PC-3 (cell line): ENCODE results near the gene WDR41. TPM values are rescaled to one million over a fixed set of nuclear protein-coding genes. Genes with fewer than 3 reads are reported as not detected.

Source experiments
- ATAC-seq: fragments of 200-7000 bp; cut with Tn5 transposase; 2 replicates; pipeline ENCODE4 v1.9.1; 2020; ENCODE audit warnings: mild to moderate bottlenecking, moderate library complexity
- BruUV-seq: library from RNA; stranded (reverse); fragments of 400-500 nt; replicated peaks from 2 replicates; lab custom pipeline; 2021; lab: Mats Ljungman, UMichigan
- CTCF ChIA-PET: fragments of 300-600 bp; sonication (Branson Sonifier 250); formaldehyde crosslinking; loops from one replicate; lab custom pipeline; 2022; ENCODE audit warnings: antibody characterized with exemption; lab: Charles Lee
- POLR2A ChIA-PET: fragments of 300-600 bp; sonication (Branson Sonifier 250); formaldehyde crosslinking; loops from one replicate; lab custom pipeline; 2022; ENCODE audit warnings: antibody characterized with exemption; ENCODE audit not compliant: unreplicated experiment; lab: Charles Lee
- DNase-seq: peaks from one replicate; pipeline ENCODE4 v3.0.0-alpha.2; 2015
- H2AFZ ChIP-seq: fragments of 300-600 bp; sonication (generic); 2 replicates; pipeline ENCODE4 v1.6.0; 2016; ENCODE audit warnings: antibody characterized with exemption, low read length
- H3F3A ChIP-seq: fragments of 300-600 bp; sonication (generic); one replicate; pipeline ENCODE4 v1.6.0; 2017; ENCODE audit warnings: antibody characterized with exemption, low read length, control low read depth, mild to moderate bottlenecking; ENCODE audit not compliant: unreplicated experiment
- H3K27ac ChIP-seq: fragments of 300-600 bp; sonication (generic); 2 replicates; pipeline ENCODE4 v1.5.1; 2016; ENCODE audit warnings: mild to moderate bottlenecking, low read length
- H3K27me3 ChIP-seq: fragments of 300-600 bp; sonication (generic); 2 replicates; pipeline ENCODE4 v1.6.1; 2016; ENCODE audit warnings: low read length, mixed read lengths
- H3K36me3 ChIP-seq: fragments of 300-600 bp; sonication (generic); 2 replicates; pipeline ENCODE4 v1.6.1; 2016; ENCODE audit warnings: low read depth, mixed run types, low read length, mixed read lengths
- H3K4me1 ChIP-seq: fragments of 300-600 bp; sonication (generic); 2 replicates; pipeline ENCODE4 v1.5.1; 2016; ENCODE audit warnings: low read length; ENCODE audit not compliant: insufficient read depth
- H3K4me2 ChIP-seq: fragments of 300-600 bp; sonication (generic); 2 replicates; pipeline ENCODE4 v1.6.0; 2016; ENCODE audit warnings: low read length
- H3K4me3 ChIP-seq: fragments of 300-600 bp; sonication (generic); 2 replicates; pipeline ENCODE4 v1.5.1; 2016; ENCODE audit warnings: mild to moderate bottlenecking, low read length, mixed read lengths
- H3K79me2 ChIP-seq: fragments of 300-600 bp; sonication (generic); 2 replicates; pipeline ENCODE4 v1.6.1; 2017; ENCODE audit warnings: low read length, mixed read lengths
- H3K9ac ChIP-seq: fragments of 300-600 bp; sonication (generic); 2 replicates; pipeline ENCODE4 v1.6.0; 2016; ENCODE audit warnings: mild to moderate bottlenecking, low read length
- H3K9me2 ChIP-seq: fragments of 300-600 bp; sonication (generic); replicated peaks from 2 replicates; pipeline ENCODE4 v1.6.1; 2016; ENCODE audit warnings: mixed run types, low read length, mixed read lengths
- H3K9me3 ChIP-seq: fragments of 300-600 bp; sonication (generic); 2 replicates; pipeline ENCODE4 v1.6.1; 2016; ENCODE audit warnings: low read length, mixed read lengths
- H4K20me1 ChIP-seq: fragments of 300-600 bp; sonication (generic); 2 replicates; pipeline ENCODE4 v1.6.1; 2016; ENCODE audit warnings: low read length, mixed read lengths
- CTCF ChIP-seq: fragments of 300-600 bp; sonication (generic); conservative IDR thresholded peaks from 2 replicates; pipeline ENCODE4 v1.5.1; 2017; ENCODE audit warnings: antibody characterized with exemption, low read depth, mild to moderate bottlenecking, low read length
- EZH2 ChIP-seq: fragments of 300-600 bp; sonication (generic); IDR thresholded peaks from one replicate; pipeline ENCODE4 v1.6.1; 2017; ENCODE audit warnings: antibody characterized with exemption, mild to moderate bottlenecking, low read length; ENCODE audit not compliant: unreplicated experiment
- EZH2phosphoT487 ChIP-seq: fragments of 300-600 bp; sonication (generic); IDR thresholded peaks from 2 replicates; pipeline ENCODE4 v1.6.1; 2018; ENCODE audit warnings: mild to moderate bottlenecking, antibody characterized with exemption, low read length, borderline replicate concordance
- intact Hi-C: fragments of 100-400 bp; cut with micrococcal nuclease; formaldehyde crosslinking; loops from 2 replicates; pipeline ENCODE4 v1.9.0; 2023
- total RNA-seq: library from RNA; depleted of rRNA; stranded (reverse); fragments of >200 nt; gene quantifications from 2 replicates; pipeline ENCODE4 v1.2.3, GENCODE V29; 2014

The WDR41 gene
- total RNA-seq, 1 experiment from 2014 or later: 19.5 TPM

GRCh38 chr5:77438071-77438470, 54.0 kb downstream of the WDR41 start:
- TF ChIP-seq EZH2phosphoT487: no peak
- TF ChIP-seq EZH2: no peak
- TF ChIP-seq CTCF: no peak
- Histone ChIP-seq H3F3A (no peaks in the 10 kb centered on the region), H3K27ac (no peak overlapping the region), H3K9me2 (no peaks in the 10 kb centered on the region), H3K9me3 (no peaks in the 10 kb centered on the region), H3K79me2 (no peaks in the 10 kb centered on the region), H3K4me3 (no peak overlapping the region), H3K9ac (no peak overlapping the region), H3K4me1 (no peaks in the 10 kb centered on the region), H4K20me1 (no peaks in the 10 kb centered on the region), H2AFZ (no peak overlapping the region), H3K36me3 (no peaks in the 10 kb centered on the region), H3K4me2 (no peak overlapping the region), H3K27me3 (no peaks in the 10 kb centered on the region)
- no peak for ATAC-seq
- CTCF ChIA-PET: no interaction called here
- no peak for DNase-seq
- intact Hi-C loops: loop anchor here (5.0 to 10.0 kb wide), 3 partner anchors 153 to 573 kb away; no protein-coding TSS in a partner anchor
- POLR2A ChIA-PET: no interaction called here
- BruUV-seq: no TSS peak

GRCh38 chr5:77437194-77437593, 54.9 kb downstream of the WDR41 start:
- DNase-seq (peak; percentile 12), ATAC-seq (peak; percentile 43; the same call in 1 of the 2 replicates)
- no peaks in the 10 kb centered on the region for H3K9me2 ChIP-seq
- H3K79me2 ChIP-seq: no peaks in the 10 kb centered on the region
- BruUV-seq: no TSS peak
- H3K9ac ChIP-seq: no peak overlapping the region
- peaks cover 1% of the 10 kb centered on the region for H3F3A ChIP-seq
- H3K4me3 ChIP-seq: no peak overlapping the region
- no peaks in the 10 kb centered on the region for H3K9me3 ChIP-seq
- H3K36me3 ChIP-seq: peaks cover 4% of the 10 kb centered on the region
- H3K27ac ChIP-seq: no peak overlapping the region
- ChIA-PET POLR2A (no interaction called here), CTCF (interaction anchor here (0.8 to 1.1 kb wide), 2 partner anchors 293 to 308 kb away, joined by 4 to 7 read pairs; no protein-coding TSS in a partner anchor)
- TF ChIP-seq CTCF (peak; percentile 53), EZH2phosphoT487 (no peak)
- intact Hi-C loops: loop anchor here (5.0 to 10.0 kb wide), 3 partner anchors 152 to 572 kb away; no protein-coding TSS in a partner anchor
- H3K4me1 ChIP-seq: peaks cover 2% of the 10 kb centered on the region
- H4K20me1 ChIP-seq: no peaks in the 10 kb centered on the region
- no peak overlapping the region for H3K4me2 ChIP-seq
- H2AFZ ChIP-seq: no peak overlapping the region
- H3K27me3 ChIP-seq: no peaks in the 10 kb centered on the region

- TF ChIP-seq EZH2: no peak
- ChIA-PET CTCF (no interaction called here), POLR2A (no interaction called here)
- H3K9me3 ChIP-seq: no peaks in the 10 kb centered on the region
- no peak for DNase-seq
- no peak overlapping the region for H2AFZ ChIP-seq
- H4K20me1 ChIP-seq: peaks cover 4% of the 10 kb centered on the region; the same call in 1 of the 2 replicates
- no peak for ATAC-seq
- H3K4me2 ChIP-seq: peak overlapping the region; percentile 19
- H3K4me3 ChIP-seq: no peak overlapping the region
- no peaks in the 10 kb centered on the region for H3K27me3 ChIP-seq
- intact Hi-C loops: loop anchor here (2.0 to 10.0 kb wide), 4 partner anchors 61 to 567 kb away; partner anchors contain the start of gene WDR41
- no peaks in the 10 kb centered on the region for H3K79me2 ChIP-seq
- H3K4me1 ChIP-seq: peaks cover 35% of the 10 kb centered on the region
- peaks cover 4% of the 10 kb centered on the region for H3K36me3 ChIP-seq
- H3F3A ChIP-seq: peaks cover 10% of the 10 kb centered on the region
- H3K9me2 ChIP-seq: no peaks in the 10 kb centered on the region
- H3K9ac ChIP-seq: no peak overlapping the region
- no TSS peak for BruUV-seq
- H3K27ac ChIP-seq: no peak overlapping the region
These were observed 60.4 kb downstream of the WDR41 start for GRCh38 chr5:77431719-77432118.
